Measurements from ENCODE around the gene GHR. TPM values are rescaled to one million over a fixed set of nuclear protein-coding genes. Genes with fewer than 3 reads are reported as not detected.

GHR gene
- total and polyA plus RNA-seq, 10 of the 15 experiments (the other 5 are each of a cell fraction or from before 2014, with no cell fraction given): 0.23 to 10.2 (median 0.48) TPM

DNA sequence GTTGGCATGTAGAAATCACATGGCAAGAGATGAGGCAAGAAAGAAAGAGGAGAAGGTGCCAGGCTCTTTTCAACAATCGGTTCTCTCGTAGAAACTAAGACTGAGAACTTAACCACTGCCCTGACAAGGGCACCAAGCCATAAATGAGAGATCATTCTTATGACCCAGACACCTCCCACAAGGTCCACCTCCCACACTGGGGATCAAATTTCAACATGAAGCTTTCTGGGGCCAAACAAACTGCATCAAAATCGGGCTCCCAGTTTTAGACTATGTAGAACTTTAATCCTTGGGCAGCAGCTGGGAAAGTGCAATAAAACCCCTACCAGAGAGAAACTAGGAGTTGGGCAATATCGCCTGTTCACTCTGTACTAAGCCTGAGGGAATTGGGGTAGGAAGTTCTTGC lies 183.2 kb downstream of the GHR start:
- ChIA-PET SMC1A (ENCODE audit: uncharacterized antibody, unreplicated experiment) (interaction anchor here (0.9 to 3.8 kb wide), 6 partner anchors 9 to 60 kb away, joined by 3 to 14 read pairs (median 4); no protein-coding TSS in a partner anchor), RAD21 (ENCODE audit: unreplicated experiment) (interaction anchor here (1.3 kb wide), 1 partner anchor 50 kb away, joined by 3 read pairs; no protein-coding TSS in a partner anchor), POLR2A (interaction anchor here (1.0 to 1.6 kb wide), 3 partner anchors 9 to 15 kb away, joined by 3 to 4 read pairs (median 3); no protein-coding TSS in a partner anchor), CTCF (interaction anchor here (1.1 to 1.4 kb wide), 2 partner anchors 16 to 161 kb away, joined by 3 to 5 read pairs; no protein-coding TSS in a partner anchor)
- no peak overlapping the region for H3K4me3 ChIP-seq
- H3K27ac ChIP-seq (ENCODE audit: control insufficient read depth, insufficient read depth): no peak overlapping the region
- no peaks in the 10 kb centered on the region for H3K79me2 ChIP-seq (ENCODE audit: control insufficient read depth, insufficient read depth, low read length)
- TF ChIP-seq, protein P1, sequence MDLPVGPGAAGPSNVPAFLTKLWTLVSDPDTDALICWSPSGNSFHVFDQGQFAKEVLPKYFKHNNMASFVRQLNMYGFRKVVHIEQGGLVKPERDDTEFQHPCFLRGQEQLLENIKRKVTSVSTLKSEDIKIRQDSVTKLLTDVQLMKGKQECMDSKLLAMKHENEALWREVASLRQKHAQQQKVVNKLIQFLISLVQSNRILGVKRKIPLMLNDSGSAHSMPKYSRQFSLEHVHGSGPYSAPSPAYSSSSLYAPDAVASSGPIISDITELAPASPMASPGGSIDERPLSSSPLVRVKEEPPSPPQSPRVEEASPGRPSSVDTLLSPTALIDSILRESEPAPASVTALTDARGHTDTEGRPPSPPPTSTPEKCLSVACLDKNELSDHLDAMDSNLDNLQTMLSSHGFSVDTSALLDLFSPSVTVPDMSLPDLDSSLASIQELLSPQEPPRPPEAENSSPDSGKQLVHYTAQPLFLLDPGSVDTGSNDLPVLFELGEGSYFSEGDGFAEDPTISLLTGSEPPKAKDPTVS (IDR thresholded peaks at IDR 0.05; ENCODE audit: low read depth, low read length): no peak
- TF ChIP-seq TCF12 (IDR thresholded peaks at IDR 0.05; ENCODE audit: low read depth, low read length) (no peak), RAD21 (IDR thresholded peaks at IDR 0.05; ENCODE audit: insufficient read depth, low read depth, low read length) (no peak), MTA2 (IDR thresholded peaks at IDR 0.05; ENCODE audit: low read depth) (no peak), SMAD5 (IDR thresholded peaks at IDR 0.05; ENCODE audit: low read depth) (no peak), ASH2L (IDR thresholded peaks at IDR 0.05; ENCODE audit: borderline replicate concordance, low read depth) (no peak), POLR2AphosphoS5 (IDR thresholded peaks at IDR 0.05; ENCODE audit: low read length) (no peak), YY1 (IDR thresholded peaks at IDR 0.05; ENCODE audit: low read depth, low read length) (no peak), NFYA (IDR thresholded peaks at IDR 0.05; ENCODE audit: borderline replicate concordance, low read depth, low read length) (no peak), SREBF2 (IDR thresholded peaks at IDR 0.05; ENCODE audit: low read length) (no peak), MXI1 (IDR thresholded peaks at IDR 0.05; ENCODE audit: low read depth, low read length) (no peak), PML (IDR thresholded peaks at IDR 0.05; ENCODE audit: low read length) (no peak), MYC (IDR thresholded peaks at IDR 0.05; ENCODE audit: insufficient read depth, insufficient read length, insufficient replicate concordance, low read length, severe bottlenecking) (no peak)
- TF ChIP-seq, protein P2, sequence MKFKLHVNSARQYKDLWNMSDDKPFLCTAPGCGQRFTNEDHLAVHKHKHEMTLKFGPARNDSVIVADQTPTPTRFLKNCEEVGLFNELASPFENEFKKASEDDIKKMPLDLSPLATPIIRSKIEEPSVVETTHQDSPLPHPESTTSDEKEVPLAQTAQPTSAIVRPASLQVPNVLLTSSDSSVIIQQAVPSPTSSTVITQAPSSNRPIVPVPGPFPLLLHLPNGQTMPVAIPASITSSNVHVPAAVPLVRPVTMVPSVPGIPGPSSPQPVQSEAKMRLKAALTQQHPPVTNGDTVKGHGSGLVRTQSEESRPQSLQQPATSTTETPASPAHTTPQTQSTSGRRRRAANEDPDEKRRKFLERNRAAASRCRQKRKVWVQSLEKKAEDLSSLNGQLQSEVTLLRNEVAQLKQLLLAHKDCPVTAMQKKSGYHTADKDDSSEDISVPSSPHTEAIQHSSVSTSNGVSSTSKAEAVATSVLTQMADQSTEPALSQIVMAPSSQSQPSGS (IDR thresholded peaks at IDR 0.05; ENCODE audit: low read length): no peak
- TF ChIP-seq, protein P3, sequence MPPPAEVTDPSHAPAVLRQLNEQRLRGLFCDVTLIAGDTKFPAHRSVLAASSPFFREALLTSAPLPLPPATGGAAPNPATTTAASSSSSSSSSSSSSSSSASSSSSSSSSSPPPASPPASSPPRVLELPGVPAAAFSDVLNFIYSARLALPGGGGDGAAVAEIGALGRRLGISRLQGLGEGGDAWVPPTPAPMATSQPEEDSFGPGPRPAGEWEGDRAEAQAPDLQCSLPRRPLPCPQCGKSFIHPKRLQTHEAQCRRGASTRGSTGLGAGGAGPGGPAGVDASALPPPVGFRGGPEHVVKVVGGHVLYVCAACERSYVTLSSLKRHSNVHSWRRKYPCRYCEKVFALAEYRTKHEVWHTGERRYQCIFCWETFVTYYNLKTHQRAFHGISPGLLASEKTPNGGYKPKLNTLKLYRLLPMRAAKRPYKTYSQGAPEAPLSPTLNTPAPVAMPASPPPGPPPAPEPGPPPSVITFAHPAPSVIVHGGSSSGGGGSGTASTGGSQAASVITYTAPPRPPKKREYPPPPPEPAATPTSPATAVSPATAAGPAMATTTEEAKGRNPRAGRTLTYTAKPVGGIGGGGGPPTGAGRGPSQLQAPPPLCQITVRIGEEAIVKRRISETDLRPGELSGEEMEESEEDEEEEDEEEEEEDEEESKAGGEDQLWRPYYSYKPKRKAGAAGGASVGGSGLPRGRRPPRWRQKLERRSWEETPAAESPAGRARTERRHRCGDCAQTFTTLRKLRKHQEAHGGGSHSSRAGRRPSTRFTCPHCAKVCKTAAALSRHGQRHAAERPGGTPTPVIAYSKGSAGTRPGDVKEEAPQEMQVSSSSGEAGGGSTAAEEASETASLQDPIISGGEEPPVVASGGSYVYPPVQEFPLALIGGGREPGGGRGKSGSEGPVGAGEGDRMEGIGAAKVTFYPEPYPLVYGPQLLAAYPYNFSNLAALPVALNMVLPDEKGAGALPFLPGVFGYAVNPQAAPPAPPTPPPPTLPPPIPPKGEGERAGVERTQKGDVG (CRISPR knock-in tag; IDR thresholded peaks at IDR 0.05): no peak
- ATAC-seq (no peak), DNase-seq (ENCODE audit: low read depth, low spot score) (no peak), FAIRE-seq (no peak)
- H2AFZ ChIP-seq (ENCODE audit: control insufficient read depth, low read depth, low read length): no peak overlapping the region
- intact Hi-C loops (cut with micrococcal nuclease; ENCODE audit: unreplicated experiment) (no loop called here), in situ Hi-C loops (cut with MboI) (no loop called here)
- no peaks in the 10 kb centered on the region; a peak in 1 of 4 replicates for H3K27me3 ChIP-seq (replicated peaks in 1 of 2; ENCODE audit: control insufficient read depth in 2 of 2, insufficient read depth in 2 of 2, low read length in 1 of 2)
- no peaks in the 10 kb centered on the region for H4K20me1 ChIP-seq (ENCODE audit: control insufficient read depth, insufficient read depth)
- no peak overlapping the region for H3K4me2 ChIP-seq (ENCODE audit: control insufficient read depth, insufficient read depth)
- no peak overlapping the region for H3K9ac ChIP-seq (ENCODE audit: control insufficient read depth, insufficient read depth, low read length)
- 14% methylated on average over 4 of the region's 4 CpGs for WGBS (ENCODE audit: insufficient coverage, insufficient replicate concordance, low lambda C conversion rate, missing lambda C conversion rate)
- no peaks in the 10 kb centered on the region for H3K4me1 ChIP-seq (ENCODE audit: control insufficient read depth, insufficient read depth, low read length)
- no peaks in the 10 kb centered on the region for H3K36me3 ChIP-seq (ENCODE audit: control insufficient read depth in 2 of 2, insufficient read depth in 2 of 2, low read length in 1 of 2)
- no TSS peak for BruUV-seq (replicated peaks)
- H3K9me3 ChIP-seq (replicated peaks; ENCODE audit: control insufficient read depth, insufficient read depth, low read length): no peaks in the 10 kb centered on the region

Data from GM12878 (cell line).